ENCODE results near the gene ASB18.

DNA sequence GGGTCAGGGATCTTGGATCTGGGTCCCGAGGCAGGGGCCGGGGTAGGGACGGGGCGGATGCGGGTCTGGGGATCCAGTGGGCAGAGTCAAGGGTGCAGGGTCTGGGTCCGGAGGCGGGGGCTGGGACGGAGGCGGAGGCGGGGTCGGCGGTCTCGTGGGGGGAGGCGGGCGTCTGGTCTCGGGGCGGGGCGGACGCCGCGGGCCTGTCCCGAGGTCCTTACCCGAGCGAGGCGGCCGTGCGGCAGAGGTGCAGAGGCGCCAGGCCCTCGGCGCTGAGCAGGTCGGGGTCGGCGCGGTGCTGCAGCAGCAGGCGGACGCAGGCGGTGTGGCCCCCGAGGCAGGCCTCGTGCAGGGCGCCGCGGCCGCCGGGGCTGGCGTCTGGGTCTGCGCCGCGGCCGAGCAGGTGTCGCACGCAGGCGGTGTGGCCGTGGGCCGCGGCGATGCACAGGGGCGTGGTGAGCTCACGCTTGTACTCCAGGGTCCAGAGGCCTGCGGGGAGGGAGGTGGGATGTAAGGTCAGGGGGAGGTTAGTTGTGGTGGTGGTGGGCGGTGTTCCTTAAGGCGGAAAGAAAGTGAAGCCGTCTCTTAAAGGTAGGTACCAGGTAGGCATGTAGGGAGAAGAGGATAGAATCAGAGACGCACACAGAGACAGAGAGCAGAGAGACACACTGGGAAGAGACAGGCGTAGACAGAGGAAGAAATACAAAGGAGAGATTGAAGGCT, 26.6 kb downstream of the ASB18 start:
- TF ChIP-seq, protein P1, sequence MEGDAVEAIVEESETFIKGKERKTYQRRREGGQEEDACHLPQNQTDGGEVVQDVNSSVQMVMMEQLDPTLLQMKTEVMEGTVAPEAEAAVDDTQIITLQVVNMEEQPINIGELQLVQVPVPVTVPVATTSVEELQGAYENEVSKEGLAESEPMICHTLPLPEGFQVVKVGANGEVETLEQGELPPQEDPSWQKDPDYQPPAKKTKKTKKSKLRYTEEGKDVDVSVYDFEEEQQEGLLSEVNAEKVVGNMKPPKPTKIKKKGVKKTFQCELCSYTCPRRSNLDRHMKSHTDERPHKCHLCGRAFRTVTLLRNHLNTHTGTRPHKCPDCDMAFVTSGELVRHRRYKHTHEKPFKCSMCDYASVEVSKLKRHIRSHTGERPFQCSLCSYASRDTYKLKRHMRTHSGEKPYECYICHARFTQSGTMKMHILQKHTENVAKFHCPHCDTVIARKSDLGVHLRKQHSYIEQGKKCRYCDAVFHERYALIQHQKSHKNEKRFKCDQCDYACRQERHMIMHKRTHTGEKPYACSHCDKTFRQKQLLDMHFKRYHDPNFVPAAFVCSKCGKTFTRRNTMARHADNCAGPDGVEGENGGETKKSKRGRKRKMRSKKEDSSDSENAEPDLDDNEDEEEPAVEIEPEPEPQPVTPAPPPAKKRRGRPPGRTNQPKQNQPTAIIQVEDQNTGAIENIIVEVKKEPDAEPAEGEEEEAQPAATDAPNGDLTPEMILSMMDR (conservative IDR thresholded peaks at IDR 0.05): no peak
- no peak for TF ChIP-seq EZH2 (IDR thresholded peaks at IDR 0.05; ENCODE audit: low read depth)
